Liver (tissue), 3 donors: ENCODE results near the gene DLL4.
"Not testable (repeated sequence)": the region's sequence is repeated elsewhere in the genome, so short reads cannot be mapped to it uniquely, and the experiment has no call there.

ENCODE experiments used
- RAD21 ChIP-seq, 2 donors: IDR thresholded peaks; 2 replicates each; pipeline ENCODE4 v1.6.1; 2016; ENCODE audit warnings: antibody characterized with exemption in 2 of 2, mild to moderate bottlenecking in 2 of 2
- TF ChIP-seq, protein P1 (sequence below): fragments of 150-350 bp; IDR thresholded peaks from 2 replicates; pipeline ENCODE4 v1.5.1; 2017; ENCODE audit warnings: improper control_type of control experiment, low read depth, low read length; ENCODE audit not compliant: missing input control
- TF ChIP-seq, protein P2 (sequence below): IDR thresholded peaks from 2 replicates; pipeline ENCODE4 v1.6.1; 2016; ENCODE audit warnings: antibody characterized with exemption
- donor health status: healthy.
- donor health status: healthy.

DNA sequence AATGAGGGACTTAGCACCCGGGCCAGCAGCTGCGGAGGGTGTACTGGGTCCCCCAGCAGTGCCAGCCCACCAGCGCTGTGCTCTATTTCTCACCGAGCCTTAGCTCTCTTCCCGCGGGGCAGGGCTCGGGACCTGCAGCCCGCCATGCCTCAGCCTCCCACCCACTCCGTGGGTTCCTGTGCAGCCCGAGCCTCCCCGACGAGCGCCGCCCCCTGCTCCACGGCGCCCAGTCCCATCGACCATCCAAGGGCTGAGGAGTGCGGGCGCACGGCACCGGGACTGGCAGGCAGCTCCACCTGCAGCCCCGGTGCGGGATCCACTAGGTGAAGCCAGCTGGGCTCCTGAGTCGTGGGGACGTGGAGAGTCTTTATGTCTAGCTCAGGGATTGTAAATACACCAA lies 32.6 kb downstream of the DLL4 start:
- TF ChIP-seq, protein P1, sequence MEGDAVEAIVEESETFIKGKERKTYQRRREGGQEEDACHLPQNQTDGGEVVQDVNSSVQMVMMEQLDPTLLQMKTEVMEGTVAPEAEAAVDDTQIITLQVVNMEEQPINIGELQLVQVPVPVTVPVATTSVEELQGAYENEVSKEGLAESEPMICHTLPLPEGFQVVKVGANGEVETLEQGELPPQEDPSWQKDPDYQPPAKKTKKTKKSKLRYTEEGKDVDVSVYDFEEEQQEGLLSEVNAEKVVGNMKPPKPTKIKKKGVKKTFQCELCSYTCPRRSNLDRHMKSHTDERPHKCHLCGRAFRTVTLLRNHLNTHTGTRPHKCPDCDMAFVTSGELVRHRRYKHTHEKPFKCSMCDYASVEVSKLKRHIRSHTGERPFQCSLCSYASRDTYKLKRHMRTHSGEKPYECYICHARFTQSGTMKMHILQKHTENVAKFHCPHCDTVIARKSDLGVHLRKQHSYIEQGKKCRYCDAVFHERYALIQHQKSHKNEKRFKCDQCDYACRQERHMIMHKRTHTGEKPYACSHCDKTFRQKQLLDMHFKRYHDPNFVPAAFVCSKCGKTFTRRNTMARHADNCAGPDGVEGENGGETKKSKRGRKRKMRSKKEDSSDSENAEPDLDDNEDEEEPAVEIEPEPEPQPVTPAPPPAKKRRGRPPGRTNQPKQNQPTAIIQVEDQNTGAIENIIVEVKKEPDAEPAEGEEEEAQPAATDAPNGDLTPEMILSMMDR: not testable (repeated sequence)
- TF ChIP-seq RAD21 (IDR thresholded peaks at IDR 0.05): not testable (repeated sequence)
- TF ChIP-seq, protein P2, sequence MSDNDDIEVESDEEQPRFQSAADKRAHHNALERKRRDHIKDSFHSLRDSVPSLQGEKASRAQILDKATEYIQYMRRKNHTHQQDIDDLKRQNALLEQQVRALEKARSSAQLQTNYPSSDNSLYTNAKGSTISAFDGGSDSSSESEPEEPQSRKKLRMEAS: not testable (repeated sequence)
